SK-N-SH treated with all-trans-retinoic acid at 6 μM for 48 hours (cell line): ENCODE results near the gene STK38L.

ENCODE experiments used
- ATAC-seq: fragments of 200-7000 bp; cut with Tn5 transposase; 3 replicates; pipeline ENCODE4 v1.9.1; 2020; ENCODE audit warnings: mild to moderate bottlenecking, moderate library complexity
- ARNTL ChIP-seq: fragments of 450-650 bp; formaldehyde crosslinking; IDR thresholded peaks from 2 replicates; pipeline ENCODE4 v1.5.0; 2020; ENCODE audit warnings: low read depth, mild to moderate bottlenecking, moderate library complexity, borderline replicate concordance
- BACH2 ChIP-seq: fragments of 250-450 bp; sonication (Bioruptor Pico); IDR thresholded peaks from 2 replicates; pipeline ENCODE4 v1.9.0; 2021; ENCODE audit warnings: mild to moderate bottlenecking, borderline replicate concordance
- CSDC2 ChIP-seq: fragments of 250-450 bp; sonication (Bioruptor Pico); IDR thresholded peaks from 2 replicates; pipeline ENCODE4 v1.5.0; 2020; ENCODE audit warnings: mild to moderate bottlenecking, moderate library complexity
- ESRRG ChIP-seq: fragments of 250-450 bp; sonication (Bioruptor Pico); IDR thresholded peaks from 2 replicates; pipeline ENCODE4 v1.6.1; 2021; ENCODE audit warnings: mild to moderate bottlenecking
- GLIS3 ChIP-seq: fragments of 250-450 bp; sonication (Bioruptor Pico); IDR thresholded peaks from 2 replicates; pipeline ENCODE4 v1.5.0; 2020; ENCODE audit warnings: mild to moderate bottlenecking, moderate library complexity
- ISL1 ChIP-seq: fragments of 250-450 bp; sonication (Bioruptor Pico); IDR thresholded peaks from 2 replicates; pipeline ENCODE4 v2.1.2; 2022; ENCODE audit warnings: mild to moderate bottlenecking, moderate library complexity
- OSR1 ChIP-seq: fragments of 250-450 bp; sonication (Bioruptor Pico); IDR thresholded peaks from 2 replicates; pipeline ENCODE4 v1.8.0; 2022; ENCODE audit warnings: moderate library complexity, mild to moderate bottlenecking, inconsistent platforms
- PPARA ChIP-seq: fragments of 250-450 bp; sonication (Bioruptor Pico); IDR thresholded peaks from 2 replicates; pipeline ENCODE4 v1.5.0; 2020; ENCODE audit warnings: mild to moderate bottlenecking, borderline replicate concordance
- RARB ChIP-seq: fragments of 250-450 bp; sonication (Bioruptor Pico); IDR thresholded peaks from 2 replicates; pipeline ENCODE4 v1.8.0; 2021; ENCODE audit warnings: mild to moderate bottlenecking, moderate library complexity
- SNAI2 ChIP-seq: fragments of 250-450 bp; sonication (Bioruptor Pico); IDR thresholded peaks from 2 replicates; pipeline ENCODE4 v1.5.0; 2020; ENCODE audit warnings: mild to moderate bottlenecking, moderate library complexity
- TCF4 ChIP-seq: fragments of 250-450 bp; sonication (Bioruptor Pico); IDR thresholded peaks from 2 replicates; pipeline ENCODE4 v1.8.0; 2021; ENCODE audit warnings: mild to moderate bottlenecking, moderate library complexity, borderline replicate concordance
- TOX ChIP-seq: fragments of 250-450 bp; sonication (Bioruptor Pico); IDR thresholded peaks from 2 replicates; pipeline ENCODE4 v1.8.0; 2021; ENCODE audit warnings: mild to moderate bottlenecking, moderate library complexity, borderline replicate concordance
- ZC3H10 ChIP-seq: fragments of 250-450 bp; sonication (Bioruptor Pico); IDR thresholded peaks from 2 replicates; pipeline ENCODE4 v1.5.1; 2021; ENCODE audit warnings: mild to moderate bottlenecking, moderate library complexity
- ZFP3 ChIP-seq: fragments of 250-450 bp; sonication (Bioruptor Pico); IDR thresholded peaks from 2 replicates; pipeline ENCODE4 v1.5.0; 2020; ENCODE audit warnings: mild to moderate bottlenecking, moderate library complexity
- ZFP30 ChIP-seq: fragments of 450-650 bp; formaldehyde crosslinking; IDR thresholded peaks from 2 replicates; pipeline ENCODE4 v1.5.0; 2022; ENCODE audit warnings: mild to moderate bottlenecking, moderate library complexity
- ZNF565 ChIP-seq: fragments of 450-650 bp; formaldehyde crosslinking; conservative IDR thresholded peaks from 2 replicates; pipeline ENCODE4 v1.5.0; 2020; ENCODE audit warnings: low read depth, mild to moderate bottlenecking, moderate library complexity
- ZNF70 ChIP-seq: fragments of 450-650 bp; formaldehyde crosslinking; IDR thresholded peaks from 2 replicates; pipeline ENCODE4 v1.5.0; 2020; ENCODE audit warnings: mild to moderate bottlenecking, moderate library complexity
- ZNF8 ChIP-seq: fragments of 450-650 bp; formaldehyde crosslinking; IDR thresholded peaks from 2 replicates; pipeline ENCODE4 v1.5.0; 2020; ENCODE audit warnings: mild to moderate bottlenecking, moderate library complexity
- TF ChIP-seq, protein P1 (sequence below): fragments of 250-450 bp; sonication (Bioruptor Pico); IDR thresholded peaks from 2 replicates; pipeline ENCODE4 v1.5.1; 2020; ENCODE audit warnings: low read depth, mild to moderate bottlenecking, moderate library complexity
- TF ChIP-seq, protein P2 (sequence below): fragments of 250-450 bp; sonication (Bioruptor Pico); IDR thresholded peaks from 2 replicates; pipeline ENCODE4 v1.5.0; 2020; ENCODE audit warnings: mild to moderate bottlenecking, moderate library complexity
- TF ChIP-seq, protein P3 (sequence below): fragments of 250-450 bp; sonication (Bioruptor Pico); IDR thresholded peaks from 2 replicates; pipeline ENCODE4 v1.8.0; 2021; ENCODE audit warnings: low read depth, mild to moderate bottlenecking, moderate library complexity, borderline replicate concordance
- TF ChIP-seq, protein P4 (sequence below): fragments of 250-450 bp; sonication (Bioruptor Pico); IDR thresholded peaks from 2 replicates; pipeline ENCODE4 v1.8.0; 2020; ENCODE audit warnings: mild to moderate bottlenecking, moderate library complexity, borderline replicate concordance

STK38L gene

DNA sequence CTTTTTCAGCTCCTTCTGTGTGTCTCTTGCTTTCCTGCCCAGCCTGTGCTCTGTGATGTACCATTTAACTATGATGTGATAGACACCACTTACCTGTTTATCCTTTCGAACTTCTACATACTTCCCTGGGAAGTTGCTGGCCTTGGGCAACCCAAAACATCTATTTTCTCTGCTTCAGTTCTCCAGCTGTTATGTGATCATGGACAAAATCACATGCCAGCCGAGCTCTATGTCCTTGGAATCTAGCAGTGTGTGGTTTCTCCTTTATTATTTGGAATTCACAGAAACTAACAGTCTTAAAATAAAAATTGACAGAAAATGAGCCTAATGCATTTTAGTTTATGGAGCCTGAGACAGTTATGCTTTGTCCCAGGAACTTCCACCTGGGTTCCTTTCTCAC, 111.4 kb downstream of the STK38L start:
- TF ChIP-seq SNAI2 (CRISPR knock-in tag), result no peak
- TF ChIP-seq RARB, result no peak
- no peak for TF ChIP-seq TOX (CRISPR knock-in tag)
- TF ChIP-seq PPARA (CRISPR knock-in tag), result no peak
- no peak for TF ChIP-seq CSDC2
- no peak for TF ChIP-seq OSR1 (CRISPR knock-in tag)
- no peak for TF ChIP-seq ZC3H10
- TF ChIP-seq, protein P1, sequence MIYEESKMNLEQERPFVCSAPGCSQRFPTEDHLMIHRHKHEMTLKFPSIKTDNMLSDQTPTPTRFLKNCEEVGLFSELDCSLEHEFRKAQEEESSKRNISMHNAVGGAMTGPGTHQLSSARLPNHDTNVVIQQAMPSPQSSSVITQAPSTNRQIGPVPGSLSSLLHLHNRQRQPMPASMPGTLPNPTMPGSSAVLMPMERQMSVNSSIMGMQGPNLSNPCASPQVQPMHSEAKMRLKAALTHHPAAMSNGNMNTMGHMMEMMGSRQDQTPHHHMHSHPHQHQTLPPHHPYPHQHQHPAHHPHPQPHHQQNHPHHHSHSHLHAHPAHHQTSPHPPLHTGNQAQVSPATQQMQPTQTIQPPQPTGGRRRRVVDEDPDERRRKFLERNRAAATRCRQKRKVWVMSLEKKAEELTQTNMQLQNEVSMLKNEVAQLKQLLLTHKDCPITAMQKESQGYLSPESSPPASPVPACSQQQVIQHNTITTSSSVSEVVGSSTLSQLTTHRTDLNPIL (CRISPR knock-in tag), result no peak
- TF ChIP-seq, protein P2, sequence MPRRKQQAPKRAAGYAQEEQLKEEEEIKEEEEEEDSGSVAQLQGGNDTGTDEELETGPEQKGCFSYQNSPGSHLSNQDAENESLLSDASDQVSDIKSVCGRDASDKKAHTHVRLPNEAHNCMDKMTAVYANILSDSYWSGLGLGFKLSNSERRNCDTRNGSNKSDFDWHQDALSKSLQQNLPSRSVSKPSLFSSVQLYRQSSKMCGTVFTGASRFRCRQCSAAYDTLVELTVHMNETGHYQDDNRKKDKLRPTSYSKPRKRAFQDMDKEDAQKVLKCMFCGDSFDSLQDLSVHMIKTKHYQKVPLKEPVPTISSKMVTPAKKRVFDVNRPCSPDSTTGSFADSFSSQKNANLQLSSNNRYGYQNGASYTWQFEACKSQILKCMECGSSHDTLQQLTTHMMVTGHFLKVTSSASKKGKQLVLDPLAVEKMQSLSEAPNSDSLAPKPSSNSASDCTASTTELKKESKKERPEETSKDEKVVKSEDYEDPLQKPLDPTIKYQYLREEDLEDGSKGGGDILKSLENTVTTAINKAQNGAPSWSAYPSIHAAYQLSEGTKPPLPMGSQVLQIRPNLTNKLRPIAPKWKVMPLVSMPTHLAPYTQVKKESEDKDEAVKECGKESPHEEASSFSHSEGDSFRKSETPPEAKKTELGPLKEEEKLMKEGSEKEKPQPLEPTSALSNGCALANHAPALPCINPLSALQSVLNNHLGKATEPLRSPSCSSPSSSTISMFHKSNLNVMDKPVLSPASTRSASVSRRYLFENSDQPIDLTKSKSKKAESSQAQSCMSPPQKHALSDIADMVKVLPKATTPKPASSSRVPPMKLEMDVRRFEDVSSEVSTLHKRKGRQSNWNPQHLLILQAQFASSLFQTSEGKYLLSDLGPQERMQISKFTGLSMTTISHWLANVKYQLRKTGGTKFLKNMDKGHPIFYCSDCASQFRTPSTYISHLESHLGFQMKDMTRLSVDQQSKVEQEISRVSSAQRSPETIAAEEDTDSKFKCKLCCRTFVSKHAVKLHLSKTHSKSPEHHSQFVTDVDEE (CRISPR knock-in tag), result no peak
- no peak for TF ChIP-seq ARNTL (CRISPR knock-in tag)
- TF ChIP-seq ZFP30, result no peak
- no peak for TF ChIP-seq ZNF565
- TF ChIP-seq, all 23 proteins: peak for 0
- no peak for ATAC-seq

DNA sequence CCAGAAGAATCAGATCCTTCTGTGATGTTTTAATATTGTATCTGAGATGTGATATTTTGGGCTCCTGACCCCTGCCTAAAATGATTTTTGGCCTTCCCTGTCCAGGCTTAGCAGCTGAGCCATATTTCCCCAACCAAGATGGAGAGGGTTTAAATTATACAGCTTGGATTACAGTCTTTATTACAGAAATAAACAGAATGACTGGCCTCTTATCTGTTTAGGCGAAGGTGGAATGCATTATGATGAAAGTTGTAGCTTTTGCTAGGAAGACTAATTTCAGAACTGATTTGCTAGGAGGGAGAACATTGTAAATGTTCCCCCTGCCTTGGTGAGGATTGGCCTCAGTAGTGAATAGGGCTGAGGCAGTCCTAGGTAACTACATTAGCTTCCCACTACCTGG, 111.9 kb downstream of the STK38L start:
- no peak for ATAC-seq

DNA sequence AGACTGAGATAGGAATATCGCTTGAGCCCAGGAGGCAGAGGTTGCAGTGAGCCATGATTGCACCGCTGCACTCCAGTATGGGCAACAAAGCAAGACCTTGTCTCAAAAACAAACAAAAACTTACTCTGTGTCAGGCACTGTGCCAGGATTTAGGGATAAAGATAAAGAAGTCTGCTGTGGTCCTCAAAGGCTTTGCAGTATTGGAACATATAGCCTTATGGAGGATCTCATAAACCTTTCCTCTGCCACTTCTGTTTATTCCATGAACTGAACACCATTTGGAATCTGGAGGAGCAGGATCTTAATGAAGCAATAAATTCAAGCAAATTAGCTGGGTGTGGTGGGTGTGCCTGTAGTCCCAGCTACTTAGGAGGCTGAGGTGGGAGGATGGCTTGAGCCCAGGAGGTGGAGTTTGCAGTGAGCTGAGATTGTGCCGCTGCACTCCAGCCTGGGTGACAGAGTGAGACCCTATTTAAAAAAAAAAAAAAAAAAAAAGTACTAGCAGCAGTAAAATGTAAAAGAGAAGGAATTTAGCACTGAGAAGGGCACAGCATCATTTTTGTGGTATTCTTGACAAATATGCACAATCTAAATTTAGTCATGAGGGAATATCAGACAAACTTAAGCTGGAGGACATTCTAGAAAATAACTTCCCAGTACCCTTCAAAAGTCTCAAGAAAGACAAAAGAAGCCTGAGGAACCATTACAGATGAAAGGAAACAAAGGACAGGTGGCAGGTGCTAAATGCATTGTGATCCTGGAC, 115.7 kb downstream of the STK38L start:
- ATAC-seq, result no peak
- TF ChIP-seq, protein P3, sequence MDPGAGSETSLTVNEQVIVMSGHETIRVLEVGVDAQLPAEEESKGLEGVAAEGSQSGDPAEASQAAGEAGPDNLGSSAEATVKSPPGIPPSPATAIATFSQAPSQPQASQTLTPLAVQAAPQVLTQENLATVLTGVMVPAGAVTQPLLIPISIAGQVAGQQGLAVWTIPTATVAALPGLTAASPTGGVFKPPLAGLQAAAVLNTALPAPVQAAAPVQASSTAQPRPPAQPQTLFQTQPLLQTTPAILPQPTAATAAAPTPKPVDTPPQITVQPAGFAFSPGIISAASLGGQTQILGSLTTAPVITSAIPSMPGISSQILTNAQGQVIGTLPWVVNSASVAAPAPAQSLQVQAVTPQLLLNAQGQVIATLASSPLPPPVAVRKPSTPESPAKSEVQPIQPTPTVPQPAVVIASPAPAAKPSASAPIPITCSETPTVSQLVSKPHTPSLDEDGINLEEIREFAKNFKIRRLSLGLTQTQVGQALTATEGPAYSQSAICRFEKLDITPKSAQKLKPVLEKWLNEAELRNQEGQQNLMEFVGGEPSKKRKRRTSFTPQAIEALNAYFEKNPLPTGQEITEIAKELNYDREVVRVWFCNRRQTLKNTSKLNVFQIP (CRISPR knock-in tag), result no peak
- TF ChIP-seq ARNTL (CRISPR knock-in tag), result no peak
- TF ChIP-seq, all 23 proteins: peak for 0

More for the DNA sequence above, 111.9 kb downstream of the STK38L start:
- TF ChIP-seq ZNF70 (no peak), TOX (CRISPR knock-in tag) (no peak), ZNF8 (CRISPR knock-in tag) (no peak), SNAI2 (CRISPR knock-in tag) (no peak), GLIS3 (CRISPR knock-in tag) (no peak), ZFP30 (no peak), PPARA (CRISPR knock-in tag) (no peak), ZNF565 (no peak), ISL1 (no peak), ZFP3 (no peak)
- TF ChIP-seq, protein P1 (CRISPR knock-in tag), result no peak
- TF ChIP-seq, protein P4, sequence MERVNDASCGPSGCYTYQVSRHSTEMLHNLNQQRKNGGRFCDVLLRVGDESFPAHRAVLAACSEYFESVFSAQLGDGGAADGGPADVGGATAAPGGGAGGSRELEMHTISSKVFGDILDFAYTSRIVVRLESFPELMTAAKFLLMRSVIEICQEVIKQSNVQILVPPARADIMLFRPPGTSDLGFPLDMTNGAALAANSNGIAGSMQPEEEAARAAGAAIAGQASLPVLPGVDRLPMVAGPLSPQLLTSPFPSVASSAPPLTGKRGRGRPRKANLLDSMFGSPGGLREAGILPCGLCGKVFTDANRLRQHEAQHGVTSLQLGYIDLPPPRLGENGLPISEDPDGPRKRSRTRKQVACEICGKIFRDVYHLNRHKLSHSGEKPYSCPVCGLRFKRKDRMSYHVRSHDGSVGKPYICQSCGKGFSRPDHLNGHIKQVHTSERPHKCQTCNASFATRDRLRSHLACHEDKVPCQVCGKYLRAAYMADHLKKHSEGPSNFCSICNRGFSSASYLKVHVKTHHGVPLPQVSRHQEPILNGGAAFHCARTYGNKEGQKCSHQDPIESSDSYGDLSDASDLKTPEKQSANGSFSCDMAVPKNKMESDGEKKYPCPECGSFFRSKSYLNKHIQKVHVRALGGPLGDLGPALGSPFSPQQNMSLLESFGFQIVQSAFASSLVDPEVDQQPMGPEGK (CRISPR knock-in tag), result no peak

DNA sequence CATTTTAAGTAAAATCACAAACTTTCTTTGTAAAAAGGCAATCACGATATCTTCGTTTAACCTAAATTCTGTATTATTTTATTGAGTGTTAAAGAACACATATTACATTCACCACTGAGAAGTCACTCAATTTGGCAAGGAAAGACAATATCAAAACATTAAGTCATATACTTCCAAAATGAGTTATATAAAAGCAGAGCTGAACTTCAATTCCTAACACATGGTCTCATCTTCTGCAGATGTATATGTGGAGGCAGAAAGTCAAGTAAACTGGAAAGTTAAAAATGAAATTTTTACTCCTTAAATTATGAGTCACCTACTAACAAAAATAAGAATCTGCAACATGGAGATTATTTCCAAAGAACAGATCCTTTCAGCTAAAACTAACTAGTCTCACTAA, 117.3 kb downstream of the STK38L start:
- no peak for ATAC-seq
- TF ChIP-seq PPARA (CRISPR knock-in tag), result no peak
- TF ChIP-seq ZNF565, result no peak
- TF ChIP-seq, protein P4 (CRISPR knock-in tag), result no peak
- no peak for TF ChIP-seq CSDC2
- TF ChIP-seq ZFP30, result no peak
- no peak for TF ChIP-seq ISL1
- TF ChIP-seq ZC3H10, result no peak
- no peak for TF ChIP-seq SNAI2 (CRISPR knock-in tag)
- no peak for TF ChIP-seq TCF4 (CRISPR knock-in tag)
- TF ChIP-seq, protein P3 (CRISPR knock-in tag), result no peak
- TF ChIP-seq ARNTL (CRISPR knock-in tag), result no peak
- TF ChIP-seq BACH2, result no peak
- TF ChIP-seq ESRRG, result no peak
- TF ChIP-seq ZNF8 (CRISPR knock-in tag), result no peak
